ENCODE data around the gene MEIS2. TPM values are rescaled to one million over a fixed set of nuclear protein-coding genes. Genes with fewer than 3 reads are reported as not detected.

MEIS2 gene
- total and polyA plus RNA-seq, 7 donors = 1.4 to 154 (median 76.0) TPM

DNA sequence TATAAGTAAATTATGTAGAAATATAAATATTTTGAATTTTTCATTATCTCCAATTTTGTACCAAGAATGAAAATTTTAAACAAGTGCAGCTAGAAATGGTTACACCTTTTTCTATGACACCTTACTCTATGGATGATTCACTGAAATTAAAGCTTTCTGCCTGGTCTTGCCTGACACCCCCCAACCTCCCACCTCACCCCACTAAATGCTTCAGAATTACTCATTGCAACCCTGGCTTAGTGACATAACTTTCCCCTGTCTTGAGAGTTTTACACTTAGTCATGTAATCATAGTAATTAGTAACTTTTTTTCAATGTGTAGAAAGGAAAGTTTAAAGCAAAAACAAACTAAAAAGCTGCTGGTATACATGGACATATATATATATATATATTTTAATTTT lies 42.0 kb upstream of the MEIS2 start:
- DNase-seq = no peak
- intact Hi-C loops (cut with DNase I) = no loop called here
- no peak overlapping the region for H3K27ac ChIP-seq
- no peaks in the 10 kb centered on the region for H3K27me3 ChIP-seq
- H3K36me3 ChIP-seq = no peaks in the 10 kb centered on the region
- TF ChIP-seq POLR2AphosphoS5 (IDR thresholded peaks at IDR 0.05) (no peak), POLR2A (IDR thresholded peaks at IDR 0.05) (no peak), CTCF (IDR thresholded peaks at IDR 0.05) (no peak), EP300 (IDR thresholded peaks at IDR 0.05) (no peak)
- no peaks in the 10 kb centered on the region for H3K4me1 ChIP-seq
- H3K9me3 ChIP-seq = no peaks in the 10 kb centered on the region
- no peak overlapping the region for H3K4me3 ChIP-seq

DNA sequence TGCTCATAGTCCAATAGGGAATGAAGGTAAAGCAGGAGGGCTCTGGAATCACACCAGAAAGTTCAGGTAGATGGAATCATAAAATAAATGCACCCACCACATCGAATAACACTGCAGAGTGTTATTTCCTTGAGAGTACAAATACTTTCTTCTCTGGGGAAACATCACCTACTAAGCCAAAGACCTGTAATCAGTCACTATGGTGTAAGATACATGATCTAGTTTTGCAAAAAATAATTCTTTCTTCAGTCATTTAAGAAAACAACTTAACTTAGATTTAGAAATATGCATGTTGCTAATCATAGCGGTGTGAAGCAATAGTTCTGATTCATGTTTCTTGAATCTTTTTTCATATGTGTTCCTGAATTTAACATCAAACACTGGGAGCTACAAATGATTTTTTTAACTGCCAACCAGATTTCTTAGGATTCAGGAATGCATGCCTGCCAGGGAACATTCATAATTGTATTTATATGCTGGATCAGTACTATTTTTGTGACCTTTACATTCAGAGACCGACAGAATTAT lies 40.2 kb upstream of the MEIS2 start:
- intact Hi-C loops (cut with DNase I) = no loop called here
- Histone ChIP-seq H3K27me3 (no peaks in the 10 kb centered on the region), H3K9me3 (no peaks in the 10 kb centered on the region), H3K36me3 (no peaks in the 10 kb centered on the region), H3K4me1 (no peaks in the 10 kb centered on the region), H3K27ac (no peak overlapping the region), H3K4me3 (no peak overlapping the region)
- TF ChIP-seq POLR2A (IDR thresholded peaks at IDR 0.05) = no peak
- DNase-seq = no peak
- 74 to 83% methylated on average over 3 of the region's 3 CpGs for WGBS, 2 donors

- Histone ChIP-seq H3K27ac (no peak overlapping the region), H3K4me3 (no peak overlapping the region), H3K27me3 (no peaks in the 10 kb centered on the region), H3K9me3 (no peaks in the 10 kb centered on the region), H3K4me1 (peaks cover 0 to 10% (median 4%) of the 10 kb centered on the region in 4 donors), H3K36me3 (no peaks in the 10 kb centered on the region)
- intact Hi-C loops (cut with DNase I) = loop anchor here (10.0 kb wide), 3 partner anchors 494 to 1594 kb away; partner anchors contain the start of gene DPH6
- 47 to 53% methylated on average over 5 of the region's 5 CpGs for WGBS, 2 donors
- no peak for DNase-seq
- TF ChIP-seq POLR2A (IDR thresholded peaks at IDR 0.05) = no peak
- TF ChIP-seq EP300 (IDR thresholded peaks at IDR 0.05) = no peak
- no peak for TF ChIP-seq POLR2AphosphoS5 (IDR thresholded peaks at IDR 0.05)
- TF ChIP-seq CTCF (IDR thresholded peaks at IDR 0.05) = no peak
Observed at GRCh38 chr15:37138591-37139215, 38.4 kb upstream of the MEIS2 start.

DNA sequence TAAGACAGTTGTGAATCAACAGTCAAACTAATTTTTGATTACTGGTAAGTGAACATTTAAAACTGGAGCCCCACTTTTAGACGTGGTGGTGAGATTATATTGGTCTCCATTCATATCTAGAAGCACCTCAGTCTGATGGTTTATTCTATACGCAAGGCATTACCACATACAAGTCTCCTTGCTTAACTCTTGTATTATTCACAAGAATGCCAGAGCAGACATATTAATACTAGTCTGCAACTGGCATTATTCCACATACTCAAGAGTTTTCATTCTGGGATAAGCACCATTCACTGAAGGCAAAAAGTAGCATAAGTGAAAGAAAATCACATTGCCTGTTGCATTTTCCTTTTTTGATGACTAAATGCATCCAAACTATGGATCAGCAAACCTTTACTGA lies 36.9 kb upstream of the MEIS2 start:
- Histone ChIP-seq H3K36me3 (no peaks in the 10 kb centered on the region), H3K9me3 (no peaks in the 10 kb centered on the region), H3K27ac (no peak overlapping the region), H3K4me3 (no peak overlapping the region), H3K4me1 (peaks cover 0 to 22% (median 10%) of the 10 kb centered on the region in 4 donors), H3K27me3 (no peaks in the 10 kb centered on the region)
- no peak for DNase-seq
- WGBS, 2 donors = 52 to 72% methylated on average over 2 of the region's 2 CpGs
- intact Hi-C loops (cut with DNase I) = loop anchor here (10.0 kb wide), 3 partner anchors 492 to 1592 kb away; partner anchors contain the start of gene DPH6
- TF ChIP-seq POLR2A (IDR thresholded peaks at IDR 0.05) = no peak
- no peak for TF ChIP-seq CTCF (IDR thresholded peaks at IDR 0.05)

DNA sequence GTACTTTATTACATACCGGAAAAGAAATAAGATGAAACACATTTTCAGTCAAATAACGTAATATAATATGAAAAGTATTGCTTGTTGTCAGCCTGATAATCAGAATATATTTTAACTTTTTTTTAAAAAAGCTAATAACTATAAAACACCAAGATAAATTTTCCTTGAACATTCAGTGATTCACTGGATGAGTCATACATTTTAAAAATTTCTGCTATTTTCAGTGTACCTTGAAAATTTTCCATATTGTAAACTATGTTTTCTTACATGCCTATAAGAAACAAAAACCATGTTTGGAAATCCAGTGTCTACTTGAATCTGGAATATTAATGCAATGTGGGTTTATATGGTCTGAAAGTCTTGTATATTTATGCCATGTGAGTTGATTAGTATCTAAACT lies 36.3 kb upstream of the MEIS2 start:
- Histone ChIP-seq H3K9me3 (no peaks in the 10 kb centered on the region), H3K27ac (no peak overlapping the region), H3K27me3 (no peaks in the 10 kb centered on the region), H3K4me3 (no peak overlapping the region), H3K36me3 (no peaks in the 10 kb centered on the region), H3K4me1 (peaks cover 0 to 27% (median 16%) of the 10 kb centered on the region in 4 donors)
- TF ChIP-seq POLR2A (IDR thresholded peaks at IDR 0.05) = no peak
- TF ChIP-seq CTCF (IDR thresholded peaks at IDR 0.05) = no peak
- TF ChIP-seq EP300 (IDR thresholded peaks at IDR 0.05) = no peak
- 76 to 85% methylated on average over 2 of the region's 2 CpGs for WGBS, 2 donors
- no peak for DNase-seq
- intact Hi-C loops (cut with DNase I) = loop anchor here (10.0 kb wide), 3 partner anchors 492 to 1592 kb away; partner anchors contain the start of gene DPH6
